ENCODE data around the gene LDB2.

GRCh38 chr4:16569790-16570189, 328.7 kb downstream of the LDB2 start:
- TF ChIP-seq, protein P1, sequence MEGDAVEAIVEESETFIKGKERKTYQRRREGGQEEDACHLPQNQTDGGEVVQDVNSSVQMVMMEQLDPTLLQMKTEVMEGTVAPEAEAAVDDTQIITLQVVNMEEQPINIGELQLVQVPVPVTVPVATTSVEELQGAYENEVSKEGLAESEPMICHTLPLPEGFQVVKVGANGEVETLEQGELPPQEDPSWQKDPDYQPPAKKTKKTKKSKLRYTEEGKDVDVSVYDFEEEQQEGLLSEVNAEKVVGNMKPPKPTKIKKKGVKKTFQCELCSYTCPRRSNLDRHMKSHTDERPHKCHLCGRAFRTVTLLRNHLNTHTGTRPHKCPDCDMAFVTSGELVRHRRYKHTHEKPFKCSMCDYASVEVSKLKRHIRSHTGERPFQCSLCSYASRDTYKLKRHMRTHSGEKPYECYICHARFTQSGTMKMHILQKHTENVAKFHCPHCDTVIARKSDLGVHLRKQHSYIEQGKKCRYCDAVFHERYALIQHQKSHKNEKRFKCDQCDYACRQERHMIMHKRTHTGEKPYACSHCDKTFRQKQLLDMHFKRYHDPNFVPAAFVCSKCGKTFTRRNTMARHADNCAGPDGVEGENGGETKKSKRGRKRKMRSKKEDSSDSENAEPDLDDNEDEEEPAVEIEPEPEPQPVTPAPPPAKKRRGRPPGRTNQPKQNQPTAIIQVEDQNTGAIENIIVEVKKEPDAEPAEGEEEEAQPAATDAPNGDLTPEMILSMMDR (conservative IDR thresholded peaks at IDR 0.05; ENCODE audit: low read length), result no peak
- TF ChIP-seq EZH2phosphoT487 (IDR thresholded peaks at IDR 0.05; ENCODE audit: borderline replicate concordance), result no peak

All from Loucy (cell line).